RPMI8226 (cell line): Measurements from ENCODE around the gene APBA1.

Experiments
- DNase-seq: peaks from one replicate; pipeline ENCODE4 v3.0.0-alpha.2; 2015

APBA1 gene

DNA sequence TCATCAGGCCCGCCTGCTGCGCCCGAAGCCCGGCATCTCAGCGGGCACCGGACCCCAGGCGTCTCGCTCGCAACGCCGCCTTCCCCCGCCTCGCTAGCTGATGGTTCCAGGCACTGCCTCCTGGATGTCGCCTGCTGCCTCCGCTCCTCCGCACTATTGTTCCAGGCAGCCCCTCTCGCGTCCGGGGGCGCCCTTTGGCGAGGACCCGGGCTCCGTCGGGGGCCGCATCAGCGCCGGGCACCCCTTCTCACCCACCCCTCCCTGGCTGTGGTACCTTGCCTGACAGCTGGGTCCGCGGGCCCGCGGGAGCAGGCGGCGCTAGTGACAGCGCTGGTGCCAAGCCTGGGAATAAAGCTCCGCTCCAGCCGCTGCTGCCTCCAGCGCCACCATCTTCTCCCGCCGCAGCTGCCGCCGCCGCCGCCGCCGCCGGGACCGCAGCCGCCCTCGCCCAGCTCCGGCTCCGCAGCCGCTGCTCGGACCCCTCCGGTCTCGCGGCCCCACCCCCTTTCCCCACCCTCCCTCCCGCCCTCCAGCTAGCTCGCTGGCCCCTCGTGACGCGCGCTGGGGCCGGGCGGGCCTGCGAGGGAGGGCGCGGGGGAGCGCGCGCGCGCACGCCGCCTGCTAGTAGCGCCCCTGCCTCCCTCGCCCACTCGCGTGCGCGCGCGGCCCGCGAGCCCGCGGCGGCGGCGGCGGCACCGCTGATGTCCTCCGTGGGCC lies at the start of gene APBA1:
Gene APBA1 (minus strand): TSS at position 493 of the 717 bp plus-strand sequence.
- DNase-seq: no peak

DNA sequence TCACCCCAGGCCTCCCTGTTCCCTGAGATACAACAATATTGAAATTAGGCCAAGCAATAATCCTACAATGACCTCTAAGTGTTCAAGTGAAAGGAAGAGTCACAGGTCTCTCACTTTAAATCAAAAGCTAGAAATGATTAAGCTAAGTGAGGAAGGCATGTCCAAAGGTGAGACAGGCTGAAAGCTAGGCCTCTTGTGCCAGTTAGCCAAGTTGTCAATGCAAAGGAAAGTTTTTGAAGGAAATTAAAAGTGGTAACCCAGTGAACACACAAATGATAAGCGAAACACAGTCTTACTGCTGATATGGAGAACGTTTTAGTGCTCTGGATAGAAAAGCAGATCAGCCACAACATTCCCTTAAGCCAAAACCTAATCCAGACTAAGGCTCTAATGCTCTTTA lies 47.8 kb upstream of the APBA1 start:
- no peak for DNase-seq

- no peak for DNase-seq
Measured at GRCh38 chr9:69719367-69719766, 47.2 kb upstream of the APBA1 start.

- no peak for DNase-seq
Measured at GRCh38 chr9:69718218-69718617, 46.0 kb upstream of the APBA1 start.

DNA sequence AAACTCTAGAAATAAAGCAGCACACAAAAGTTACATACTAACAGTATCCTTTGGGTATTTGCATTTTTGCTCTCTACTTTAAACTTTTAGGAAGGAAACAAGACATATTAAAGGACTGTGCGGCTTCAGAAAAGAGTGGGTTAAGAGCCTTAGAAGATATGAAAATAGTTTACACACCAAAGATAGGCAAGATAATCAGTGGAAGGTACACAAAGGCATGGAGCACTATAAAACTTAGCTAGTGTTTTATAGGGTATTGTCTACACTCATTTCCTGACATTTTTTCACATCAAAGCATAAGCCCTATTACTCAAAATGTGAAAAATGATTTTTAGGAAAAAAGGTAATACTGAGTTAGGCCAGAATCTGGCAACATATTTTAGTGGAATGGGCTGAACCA lies 43.7 kb upstream of the APBA1 start:
- DNase-seq: no peak

GRCh38 chr9:69715096-69715495 lies 42.9 kb upstream of the APBA1 start:
- no peak for DNase-seq

DNA sequence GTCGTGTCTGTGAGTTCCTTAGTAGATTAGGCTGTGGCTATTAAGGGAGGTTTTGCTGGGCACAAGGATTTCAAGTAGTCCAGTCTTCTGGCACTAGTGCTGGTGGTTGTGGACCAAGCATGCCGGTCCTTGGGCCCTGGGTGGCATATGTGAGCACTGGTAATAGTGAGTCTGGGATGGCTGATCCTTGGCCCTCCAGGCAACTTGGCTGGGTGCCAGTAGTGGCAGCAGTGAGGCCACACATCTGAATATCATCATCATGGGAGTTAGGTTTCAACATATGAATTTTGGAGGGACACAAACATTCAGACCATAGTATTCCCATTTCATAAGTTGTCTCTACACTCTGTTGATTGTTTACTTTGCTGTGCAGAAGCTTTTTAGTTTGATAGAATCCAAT lies 25.3 kb upstream of the APBA1 start:
- DNase-seq: no peak

DNA sequence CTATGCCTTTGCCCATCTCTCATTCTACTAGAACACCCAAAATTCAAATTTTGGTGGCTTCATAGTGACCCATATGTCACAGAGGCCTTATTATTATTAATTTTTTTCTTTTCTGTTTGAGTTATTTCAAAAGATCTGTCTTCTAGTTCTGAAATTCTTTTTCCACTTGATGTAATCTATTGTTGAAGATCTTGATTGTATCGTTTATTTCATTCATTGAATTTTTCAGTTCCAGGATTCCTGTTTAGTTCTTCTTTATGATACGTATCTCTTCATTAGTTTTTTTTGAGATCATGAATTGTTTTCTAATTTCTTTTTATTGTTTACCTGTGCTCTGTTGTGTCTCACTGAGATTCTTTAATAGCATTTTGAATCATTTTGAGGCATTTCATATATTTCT lies 24.6 kb upstream of the APBA1 start:
- DNase-seq: no peak

- DNase-seq: no peak
Measured at GRCh38 chr9:69689991-69690538, 17.9 kb upstream of the APBA1 start.

- DNase-seq: no peak
Measured at GRCh38 chr9:69683927-69684326, 11.8 kb upstream of the APBA1 start.

DNA sequence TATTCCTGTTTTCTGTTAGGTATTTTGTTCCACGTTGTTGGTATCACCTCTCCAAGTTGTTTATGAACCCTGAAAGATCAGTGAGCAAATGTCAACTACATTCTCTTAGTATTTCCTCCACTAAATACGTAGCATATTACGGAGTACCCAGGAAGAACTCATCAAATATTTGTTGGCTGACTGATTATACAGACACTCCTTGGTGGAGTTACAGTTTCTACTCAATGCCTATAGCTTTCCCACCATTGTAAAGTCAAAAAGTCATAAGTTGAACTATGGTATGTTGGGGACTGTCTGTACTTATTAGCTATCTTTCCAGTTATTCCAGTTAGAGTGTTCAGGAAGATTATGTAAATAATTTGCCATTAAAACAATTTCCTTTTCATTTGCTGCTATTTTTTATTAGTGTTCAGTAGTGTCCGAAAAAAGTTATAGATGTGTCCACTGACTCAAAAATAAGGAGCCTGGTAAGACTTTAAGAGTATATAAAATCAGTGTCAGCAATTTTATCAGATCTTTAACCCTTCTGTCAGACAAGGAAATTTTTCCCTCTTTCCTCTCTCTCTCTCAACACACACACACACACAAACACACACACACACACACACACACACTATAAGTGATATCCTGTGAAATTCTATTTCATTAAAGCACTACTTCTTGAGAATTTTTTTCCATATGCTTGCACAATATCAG lies 6.8 kb upstream of the APBA1 start:
- no peak for DNase-seq

DNA sequence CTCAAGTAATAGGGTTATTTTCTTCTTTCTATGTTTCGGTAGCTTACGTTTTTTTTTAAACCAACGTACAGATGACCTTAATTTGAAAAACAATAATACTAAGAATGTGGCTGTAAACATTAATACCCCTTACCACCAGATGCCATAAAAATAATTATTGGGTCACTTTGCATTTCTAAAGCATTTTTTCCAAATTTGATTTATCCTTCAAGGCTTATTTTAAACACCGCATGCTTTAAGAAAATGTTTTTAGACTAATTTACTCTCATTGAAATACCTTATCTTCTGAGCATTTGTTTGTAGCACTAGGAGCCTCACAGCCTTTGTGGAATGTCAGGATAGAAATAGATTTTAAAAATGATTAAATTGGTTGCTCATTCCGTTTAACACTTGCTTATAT lies 5.8 kb upstream of the APBA1 start:
- no peak for DNase-seq

- DNase-seq: peak; percentile 61
Measured at GRCh38 chr9:69675563-69675962, 3.4 kb upstream of the APBA1 start.

DNA sequence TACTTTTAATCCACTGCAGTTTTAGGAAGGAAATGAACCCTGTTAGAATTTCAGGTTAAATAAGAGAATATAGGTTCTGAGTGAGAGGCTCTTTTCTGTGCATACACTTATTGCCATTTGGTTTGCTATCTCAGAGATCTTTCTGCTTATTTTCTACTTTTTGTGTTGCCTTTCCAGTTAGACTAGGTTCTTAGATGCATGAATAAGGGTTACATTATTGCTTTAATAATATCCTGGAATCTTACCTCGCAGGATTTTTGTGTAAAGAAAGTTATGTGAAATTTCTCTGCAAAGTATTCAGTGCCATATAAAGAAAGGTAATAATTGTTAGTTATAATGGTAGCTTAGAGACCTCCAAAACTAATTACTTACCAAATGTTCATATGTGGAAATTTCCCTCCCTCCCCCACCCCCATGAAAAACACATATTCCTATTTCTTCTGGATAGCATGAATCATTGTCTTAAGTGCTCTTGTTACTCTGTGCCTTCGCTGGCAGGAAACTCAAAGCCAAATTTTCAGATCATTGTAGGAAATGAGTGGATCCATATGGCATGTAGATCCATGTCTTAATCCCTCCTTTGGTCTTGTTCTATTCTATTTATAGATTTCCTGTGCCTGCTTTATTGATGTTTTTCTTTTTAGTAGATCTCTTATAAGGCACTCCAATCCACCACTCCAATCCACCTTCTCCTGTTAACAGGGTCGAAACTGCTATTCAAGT lies 2.7 kb upstream of the APBA1 start:
- DNase-seq: no peak

GRCh38 chr9:69674112-69674685 lies 2.0 kb upstream of the APBA1 start:
- DNase-seq: no peak

DNA sequence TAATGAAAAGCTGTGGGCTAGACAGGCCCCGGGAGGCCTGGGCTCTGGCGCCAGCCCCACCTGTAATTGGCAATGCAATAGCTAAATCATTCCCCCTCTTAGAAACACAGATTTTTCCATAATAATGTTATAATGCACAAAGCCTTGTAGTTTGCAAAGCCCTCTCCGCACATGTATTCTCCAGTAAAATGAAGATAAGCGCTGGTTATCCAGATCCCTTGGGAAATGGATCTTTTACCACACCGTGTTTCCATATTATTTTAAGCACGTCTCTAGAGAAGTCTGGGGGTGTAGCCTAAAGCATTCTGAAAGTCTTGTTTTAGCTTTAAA lies 1.1 kb upstream of the APBA1 start:
- no peak for DNase-seq

GRCh38 chr9:69672596-69673310 lies 582 bp upstream of the APBA1 start:
- peak; percentile 78 for DNase-seq

GRCh38 chr9:69671311-69671878 lies 776 bp downstream of the APBA1 start:
- DNase-seq: peak; percentile 10

DNA sequence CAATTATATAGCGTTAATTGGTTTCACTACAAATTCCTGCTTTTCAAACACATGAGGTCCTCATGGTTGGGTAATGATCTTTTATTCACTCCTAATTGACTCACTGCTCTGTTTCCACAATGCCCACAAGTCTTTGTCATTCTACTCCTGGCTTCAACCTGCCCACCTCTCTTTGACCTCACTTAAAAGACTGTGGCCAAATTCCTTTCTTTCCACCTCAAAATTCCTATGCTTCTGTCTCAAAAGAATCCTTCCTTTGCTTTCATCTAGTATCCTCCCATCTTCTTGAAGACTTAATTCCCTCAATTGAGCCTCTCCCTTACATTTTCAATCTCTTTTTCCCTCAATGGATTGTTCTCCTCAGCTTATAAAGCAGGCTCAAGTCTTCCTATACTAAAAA lies 4.9 kb downstream of the APBA1 start:
- DNase-seq: no peak

DNA sequence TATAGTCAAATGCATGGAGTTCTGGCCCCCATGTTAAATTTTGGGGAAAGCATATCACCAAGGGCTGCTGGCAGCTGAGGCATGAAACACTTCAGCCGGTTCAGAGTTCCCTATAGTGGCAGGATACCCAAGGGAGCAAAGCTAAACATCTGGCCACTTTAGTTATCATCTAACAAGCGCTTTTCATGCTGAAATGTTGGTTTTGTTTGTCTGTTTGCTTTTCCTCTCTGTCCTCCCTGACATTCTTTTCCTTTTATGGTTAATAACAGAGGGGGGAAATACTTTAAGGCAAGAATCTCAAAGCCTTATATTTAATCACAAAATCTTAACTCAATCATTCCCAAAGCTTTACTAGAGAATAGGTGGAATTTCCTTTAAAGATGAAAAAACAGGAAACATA lies 11.9 kb downstream of the APBA1 start:
- DNase-seq: no peak

DNA sequence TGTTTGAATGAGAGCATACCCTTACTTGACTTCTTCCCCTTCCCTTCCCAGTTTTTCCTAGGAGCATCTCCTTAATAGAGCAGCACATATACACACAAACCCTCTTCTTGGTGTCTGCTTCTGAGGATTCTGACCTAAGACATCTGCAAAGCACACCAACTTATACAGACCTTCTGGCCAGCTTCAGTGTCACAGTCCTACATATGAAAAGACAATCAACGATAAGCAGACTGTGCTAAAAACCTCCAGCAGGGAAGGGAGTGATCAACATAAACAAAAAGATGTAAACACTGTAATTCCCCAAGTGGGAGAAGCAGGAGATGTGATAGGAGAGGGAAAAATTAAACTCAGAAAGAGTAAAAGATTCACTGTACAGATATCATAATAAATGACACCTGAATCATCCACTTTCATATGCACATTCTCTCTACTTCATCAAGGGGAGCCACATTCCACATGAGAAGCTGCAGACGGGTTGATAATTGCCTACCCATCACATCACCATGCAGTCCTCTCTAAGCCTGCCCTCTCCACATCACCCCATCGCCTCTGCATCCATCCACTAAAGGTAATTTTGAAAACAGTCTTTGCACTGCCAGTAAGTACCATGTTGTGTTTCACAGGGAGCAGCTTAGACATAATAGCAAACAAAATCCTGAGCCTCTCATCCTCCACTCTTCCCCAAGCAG lies 13.0 kb downstream of the APBA1 start:
- no peak for DNase-seq

DNA sequence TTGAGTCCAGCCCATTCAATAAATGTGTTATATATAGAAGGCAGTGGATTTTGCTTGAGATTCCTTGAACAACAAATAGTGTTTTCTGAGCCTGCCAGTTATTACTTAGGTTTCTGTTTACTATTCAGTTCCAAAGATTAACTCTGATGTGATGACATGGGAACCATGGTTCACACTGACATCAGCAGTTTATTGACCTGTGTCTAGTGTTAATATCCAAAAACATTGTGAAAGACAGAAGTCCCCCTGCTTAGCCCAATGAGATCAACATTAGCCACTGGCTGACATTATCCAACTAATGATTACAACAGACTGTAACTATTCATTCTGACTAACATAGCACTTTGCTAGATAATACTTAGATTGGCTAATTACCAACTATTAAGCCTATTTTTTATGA lies 14.9 kb downstream of the APBA1 start:
- no peak for DNase-seq
